ENCODE data around the gene SGO2.

The SGO2 gene, protein sequence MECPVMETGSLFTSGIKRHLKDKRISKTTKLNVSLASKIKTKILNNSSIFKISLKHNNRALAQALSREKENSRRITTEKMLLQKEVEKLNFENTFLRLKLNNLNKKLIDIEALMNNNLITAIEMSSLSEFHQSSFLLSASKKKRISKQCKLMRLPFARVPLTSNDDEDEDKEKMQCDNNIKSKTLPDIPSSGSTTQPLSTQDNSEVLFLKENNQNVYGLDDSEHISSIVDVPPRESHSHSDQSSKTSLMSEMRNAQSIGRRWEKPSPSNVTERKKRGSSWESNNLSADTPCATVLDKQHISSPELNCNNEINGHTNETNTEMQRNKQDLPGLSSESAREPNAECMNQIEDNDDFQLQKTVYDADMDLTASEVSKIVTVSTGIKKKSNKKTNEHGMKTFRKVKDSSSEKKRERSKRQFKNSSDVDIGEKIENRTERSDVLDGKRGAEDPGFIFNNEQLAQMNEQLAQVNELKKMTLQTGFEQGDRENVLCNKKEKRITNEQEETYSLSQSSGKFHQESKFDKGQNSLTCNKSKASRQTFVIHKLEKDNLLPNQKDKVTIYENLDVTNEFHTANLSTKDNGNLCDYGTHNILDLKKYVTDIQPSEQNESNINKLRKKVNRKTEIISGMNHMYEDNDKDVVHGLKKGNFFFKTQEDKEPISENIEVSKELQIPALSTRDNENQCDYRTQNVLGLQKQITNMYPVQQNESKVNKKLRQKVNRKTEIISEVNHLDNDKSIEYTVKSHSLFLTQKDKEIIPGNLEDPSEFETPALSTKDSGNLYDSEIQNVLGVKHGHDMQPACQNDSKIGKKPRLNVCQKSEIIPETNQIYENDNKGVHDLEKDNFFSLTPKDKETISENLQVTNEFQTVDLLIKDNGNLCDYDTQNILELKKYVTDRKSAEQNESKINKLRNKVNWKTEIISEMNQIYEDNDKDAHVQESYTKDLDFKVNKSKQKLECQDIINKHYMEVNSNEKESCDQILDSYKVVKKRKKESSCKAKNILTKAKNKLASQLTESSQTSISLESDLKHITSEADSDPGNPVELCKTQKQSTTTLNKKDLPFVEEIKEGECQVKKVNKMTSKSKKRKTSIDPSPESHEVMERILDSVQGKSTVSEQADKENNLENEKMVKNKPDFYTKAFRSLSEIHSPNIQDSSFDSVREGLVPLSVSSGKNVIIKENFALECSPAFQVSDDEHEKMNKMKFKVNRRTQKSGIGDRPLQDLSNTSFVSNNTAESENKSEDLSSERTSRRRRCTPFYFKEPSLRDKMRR

DNA sequence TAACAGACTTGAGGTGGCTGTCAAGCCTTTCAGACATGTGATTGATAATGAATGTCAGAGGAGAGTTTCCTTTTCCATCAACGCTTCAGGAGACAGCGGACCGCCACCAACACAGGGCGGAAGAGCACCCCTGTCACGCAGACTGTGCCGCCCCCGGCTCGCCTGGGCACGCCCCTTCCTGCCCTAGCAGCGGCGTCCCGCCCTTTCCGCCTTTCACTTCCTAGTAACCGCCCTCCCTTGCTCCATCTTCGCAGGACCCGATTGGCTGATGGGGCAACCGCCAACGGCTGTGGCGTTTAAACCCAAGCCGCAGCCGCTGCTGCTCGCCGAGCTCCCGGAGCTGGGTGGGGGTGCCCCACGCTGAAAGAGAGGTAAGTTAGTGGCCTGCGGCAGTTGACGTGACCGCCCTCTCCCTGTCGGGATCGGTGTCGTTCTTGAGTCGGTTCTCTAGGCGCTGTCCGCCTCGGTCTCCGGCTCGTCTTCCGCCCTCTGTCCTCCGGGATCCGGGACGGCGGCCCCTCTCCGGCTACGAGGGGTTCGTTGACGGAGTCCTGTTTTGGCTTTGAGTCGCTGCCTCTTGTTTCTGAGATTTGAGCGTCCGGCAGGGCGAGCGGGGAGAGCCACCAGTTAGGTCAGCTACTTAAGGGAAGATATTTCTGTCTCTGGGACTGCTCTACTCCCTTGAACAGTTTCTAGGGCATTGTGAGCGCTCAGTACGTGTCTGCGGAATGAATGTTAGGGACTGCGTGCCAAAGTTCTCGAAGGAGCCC is at the start of gene SGO2:
Gene SGO2 (plus strand): TSS at position 326 of the 770 bp plus-strand sequence. CDS start 6,769 bp downstream, outside the sequence.
- DNase-seq (ENCODE audit: low spot score) = peak; percentile 95

DNA sequence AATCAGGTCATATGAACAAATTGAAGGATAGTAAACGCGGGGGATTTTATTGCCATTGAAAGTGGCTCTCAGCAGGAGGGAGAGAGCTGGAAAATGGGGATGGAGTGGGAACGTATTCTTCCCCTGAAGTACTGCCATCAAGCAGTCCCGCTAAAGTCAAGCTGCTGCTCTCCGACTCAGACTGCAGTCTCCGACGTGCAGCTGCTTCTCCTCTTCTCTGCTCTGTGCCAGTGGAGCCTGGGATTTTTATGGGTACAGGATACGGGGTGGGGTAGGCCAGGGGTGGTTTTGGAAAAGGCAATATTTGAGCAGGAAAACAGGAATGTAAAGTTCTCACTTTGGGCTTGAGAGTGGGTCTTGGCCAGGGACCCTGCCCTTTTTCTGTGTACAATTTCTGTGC is 49.2 kb upstream of the SGO2 start:
- no peak for DNase-seq (ENCODE audit: low spot score)

- DNase-seq (ENCODE audit: low spot score) = no peak
Observed at GRCh38 chr2:200477667-200478131, 48.3 kb upstream of the SGO2 start.

DNA sequence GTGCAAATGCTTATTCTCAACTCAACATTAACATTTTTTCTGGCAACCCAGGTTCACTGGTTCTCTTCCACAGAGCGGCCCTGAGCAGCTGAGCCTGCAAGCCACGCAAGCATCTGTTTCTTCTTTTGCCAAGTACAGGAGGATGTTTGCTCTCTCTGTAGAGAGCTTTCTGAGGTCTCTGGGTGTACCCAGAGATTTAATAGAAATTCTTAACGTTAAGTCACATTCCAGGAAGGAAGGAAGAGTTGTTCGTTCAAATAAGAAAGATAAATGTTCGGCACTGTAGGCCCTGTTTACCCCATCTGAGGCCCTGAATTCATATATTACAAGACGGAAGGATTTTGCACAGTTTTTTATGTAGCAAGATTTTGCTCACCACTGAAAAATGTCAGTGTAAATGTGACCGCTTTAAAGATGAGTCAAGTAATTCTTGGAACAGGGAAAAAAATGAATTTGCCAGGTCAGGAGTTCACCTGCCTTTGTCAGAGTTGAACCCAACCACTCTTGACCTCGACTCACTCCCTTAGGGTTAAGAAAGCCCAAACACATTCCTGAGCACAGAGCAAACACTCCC is 46.2 kb upstream of the SGO2 start:
- DNase-seq (ENCODE audit: low spot score) = no peak

DNA sequence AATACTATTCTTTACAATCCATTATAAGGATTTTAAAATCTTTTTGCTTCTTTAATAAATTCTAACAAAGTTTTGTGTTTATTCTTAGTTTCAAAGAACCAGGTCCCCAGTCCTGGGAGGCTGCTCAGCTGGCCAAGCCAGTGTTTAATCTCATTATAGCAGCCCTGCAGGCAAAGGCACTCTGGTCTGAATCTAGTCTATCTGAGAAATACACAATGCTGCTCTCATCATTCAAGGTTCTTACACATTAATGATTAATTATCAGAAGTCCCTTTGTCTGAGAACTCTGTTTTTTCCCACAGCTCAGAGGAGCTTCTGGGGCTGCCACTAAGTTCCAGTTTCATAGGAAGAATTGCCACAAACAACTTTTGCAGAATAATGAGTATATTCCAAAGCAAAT is 43.8 kb upstream of the SGO2 start:
- no peak for DNase-seq (ENCODE audit: low spot score)

- peak; percentile 59 for DNase-seq (ENCODE audit: low spot score)
Observed at GRCh38 chr2:200483729-200484198, 42.2 kb upstream of the SGO2 start.

DNA sequence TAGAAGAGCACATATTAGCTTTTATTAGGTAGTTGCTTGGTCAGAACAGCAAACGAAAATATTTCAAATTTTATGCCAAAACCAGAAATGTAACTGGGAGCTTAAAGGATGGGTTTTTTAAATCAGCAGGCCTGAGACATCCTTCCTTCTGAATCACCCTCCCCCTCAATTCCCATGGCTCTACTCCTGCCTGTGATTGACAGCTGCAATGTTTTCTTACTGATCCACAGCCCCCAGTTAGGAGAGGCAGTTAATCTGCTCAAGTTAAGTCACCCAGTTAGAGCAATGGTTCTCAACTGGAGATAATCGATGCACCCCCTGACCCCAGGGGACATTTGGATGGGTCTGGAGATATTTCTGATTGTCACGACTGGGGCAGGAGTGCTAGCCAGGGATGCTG is 41.1 kb upstream of the SGO2 start:
- DNase-seq (ENCODE audit: low spot score) = no peak

DNA sequence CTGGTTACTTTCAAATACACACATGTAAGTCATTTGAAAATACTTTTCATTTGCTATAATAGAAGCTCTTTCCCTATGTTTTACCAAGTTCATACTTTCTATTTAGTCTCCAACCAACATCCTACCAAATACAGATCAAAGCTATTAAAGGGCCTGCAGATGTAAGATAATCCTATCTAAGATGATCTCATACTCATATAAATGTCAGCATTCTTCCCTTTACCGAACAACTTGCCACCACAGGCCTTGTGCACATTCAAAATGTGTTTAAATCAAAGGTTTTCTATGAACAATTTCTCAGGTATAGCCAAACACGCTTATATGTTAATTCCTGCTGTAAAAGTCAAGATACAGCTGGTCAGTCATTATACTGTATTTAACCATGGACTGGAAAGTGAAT is 39.5 kb upstream of the SGO2 start:
- DNase-seq (ENCODE audit: low spot score) = no peak

GRCh38 chr2:200488169-200488568 is 37.8 kb upstream of the SGO2 start:
- DNase-seq (ENCODE audit: low spot score) = no peak

- DNase-seq (ENCODE audit: low spot score) = no peak
Observed at GRCh38 chr2:200490001-200490400, 36.0 kb upstream of the SGO2 start.

- DNase-seq (ENCODE audit: low spot score) = no peak
Observed at GRCh38 chr2:200492656-200493055, 33.4 kb upstream of the SGO2 start.

GRCh38 chr2:200494048-200494447 is 32.0 kb upstream of the SGO2 start:
- no peak for DNase-seq (ENCODE audit: low spot score)

DNA sequence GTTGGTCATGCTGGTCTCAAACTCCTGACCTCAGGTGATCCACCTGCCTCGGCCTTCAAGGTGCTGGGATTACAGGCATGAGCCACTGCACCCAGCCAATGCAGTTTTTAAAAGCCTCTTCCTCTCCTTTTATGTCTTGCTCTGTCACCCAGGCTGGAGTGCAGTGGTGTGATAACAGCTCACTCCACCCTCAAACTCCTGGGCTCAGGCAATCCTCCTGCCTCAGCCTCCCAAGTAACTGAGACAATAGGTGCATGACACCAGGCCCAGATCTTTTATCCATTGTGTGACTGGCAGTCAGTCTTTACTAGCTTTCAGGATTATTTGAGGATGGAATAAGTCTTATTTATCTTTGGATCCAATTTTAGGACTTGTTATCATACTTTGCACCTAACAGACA is 29.3 kb upstream of the SGO2 start:
- no peak for DNase-seq (ENCODE audit: low spot score)

GRCh38 chr2:200498402-200499162 is 27.4 kb upstream of the SGO2 start:
- no peak for DNase-seq (ENCODE audit: low spot score)

DNA sequence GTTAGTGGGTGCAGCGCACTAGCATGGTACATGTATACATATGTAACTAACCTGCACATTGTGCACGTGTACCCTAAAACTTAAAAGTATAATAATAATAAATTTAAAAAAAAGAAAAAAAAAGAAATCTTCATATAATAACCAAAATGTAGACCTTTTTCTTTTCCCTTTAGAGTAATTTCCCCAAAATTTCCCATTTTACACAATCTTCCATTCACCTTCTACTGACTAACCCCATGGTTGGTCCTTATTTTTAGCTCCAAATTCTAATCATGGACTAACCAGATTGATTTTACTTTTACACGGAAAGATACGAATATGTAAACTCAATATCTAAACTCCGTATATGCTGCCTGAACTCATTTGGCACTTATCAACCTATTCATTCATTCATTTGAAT is 23.8 kb upstream of the SGO2 start:
- DNase-seq (ENCODE audit: low spot score) = no peak

DNA sequence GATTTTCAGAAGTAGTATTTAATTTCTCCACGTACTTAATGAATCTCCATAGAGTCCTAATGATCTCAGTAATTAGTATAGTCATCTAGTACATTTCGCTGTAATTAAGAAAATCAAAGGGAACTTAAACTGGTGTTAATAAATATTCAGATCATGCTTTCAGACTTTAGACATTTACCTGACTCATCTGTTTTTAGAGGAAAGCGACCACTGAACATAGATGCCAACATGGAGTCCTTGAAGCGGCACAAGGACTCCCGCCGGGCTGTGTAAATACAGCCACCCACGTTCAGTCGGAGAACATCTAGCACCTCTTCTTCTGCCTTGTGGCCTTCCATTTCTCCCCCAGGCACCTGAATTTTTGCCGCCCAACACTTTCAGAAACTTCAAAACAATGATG is 19.3 kb upstream of the SGO2 start:
- DNase-seq (ENCODE audit: low spot score) = no peak

GRCh38 chr2:200507179-200507578 is 18.8 kb upstream of the SGO2 start:
- no peak for DNase-seq (ENCODE audit: low spot score)

DNA sequence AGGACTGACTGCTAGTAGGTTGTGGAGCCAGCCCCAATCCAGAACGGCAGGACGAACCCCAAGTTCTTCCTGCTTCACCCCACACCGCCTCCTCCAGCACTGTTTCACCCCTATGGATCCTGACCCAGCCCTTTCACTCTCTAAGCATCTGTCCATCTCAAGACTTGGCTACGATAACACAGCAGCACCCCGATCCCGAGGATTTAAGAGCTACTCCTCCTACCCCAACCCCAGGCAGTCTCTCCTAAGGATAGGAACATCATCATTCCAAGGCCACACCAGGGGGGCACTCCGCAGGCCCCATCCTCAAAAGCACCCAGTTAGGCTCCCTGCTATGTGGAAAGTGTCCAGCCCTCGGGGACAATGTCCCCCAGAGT is 16.8 kb upstream of the SGO2 start:
- no peak for DNase-seq (ENCODE audit: low spot score)

GRCh38 chr2:200509612-200510433 is 16.2 kb upstream of the SGO2 start, which contains the start of gene KCTD18:
TSS of gene KCTD18 (minus strand) at chr2:200510068. CDS start at chr2:200507016, 3,052 bp downstream.
- DNase-seq (ENCODE audit: low spot score) = peak; percentile 78

Data from SW480 (cell line).